BE2C (cell line): ENCODE data around the gene C16orf96.

Source experiments
- DNase-seq: peaks from one replicate; pipeline ENCODE4 v3.0.0-alpha.2; 2020
- H3K27me3 ChIP-seq: fragments of 250-450 bp; sonication (Bioruptor Pico); 2 replicates; pipeline ENCODE4 v1.5.1; 2020; ENCODE audit warnings: mild to moderate bottlenecking
- H3K36me3 ChIP-seq: fragments of 250-450 bp; sonication (Bioruptor Pico); 2 replicates; pipeline ENCODE4 v1.5.1; 2020; ENCODE audit warnings: mild to moderate bottlenecking
- H3K4me1 ChIP-seq: fragments of 250-450 bp; sonication (Bioruptor Pico); 2 replicates; pipeline ENCODE4 v1.5.1; 2020
- H3K4me3 ChIP-seq: 2 replicates; pipeline ENCODE4 v1.5.1; 2011; ENCODE audit warnings: low read depth, low read length
- H3K9me3 ChIP-seq: fragments of 250-450 bp; sonication (Bioruptor Pico); 2 replicates; pipeline ENCODE4 v1.5.1; 2020
- CTCF ChIP-seq: IDR thresholded peaks from 2 replicates; pipeline ENCODE4 v1.5.1; 2012; ENCODE audit warnings: mild to moderate bottlenecking, low read depth, low read length

Gene C16orf96

GRCh38 chr16:4510747-4511426 is 45.3 kb upstream of the C16orf96 start:
- peaks cover 53% of the 10 kb centered on the region for H3K36me3 ChIP-seq
- DNase-seq = no peak

GRCh38 chr16:4511441-4512082 is 44.6 kb upstream of the C16orf96 start:
- no peak overlapping the region for H3K4me3 ChIP-seq
- H3K27me3 ChIP-seq = no peaks in the 10 kb centered on the region
- H3K4me1 ChIP-seq = no peaks in the 10 kb centered on the region
- no peaks in the 10 kb centered on the region for H3K9me3 ChIP-seq
- peaks cover 52% of the 10 kb centered on the region for H3K36me3 ChIP-seq
- TF ChIP-seq CTCF = peak; percentile 77
- DNase-seq = peak; percentile 75

More at GRCh38 chr16:4510747-4511426, 45.3 kb upstream of the C16orf96 start:
- Histone ChIP-seq H3K9me3 (no peaks in the 10 kb centered on the region), H3K4me1 (no peaks in the 10 kb centered on the region), H3K27me3 (no peaks in the 10 kb centered on the region), H3K4me3 (no peak overlapping the region)
- no peak for TF ChIP-seq CTCF

- H3K36me3 ChIP-seq = peaks cover 43% of the 10 kb centered on the region
- TF ChIP-seq CTCF = no peak
- no peaks in the 10 kb centered on the region for H3K4me1 ChIP-seq
- H3K27me3 ChIP-seq = no peaks in the 10 kb centered on the region
- no peak overlapping the region for H3K4me3 ChIP-seq
- no peak for DNase-seq
- no peaks in the 10 kb centered on the region for H3K9me3 ChIP-seq
These were observed 43.7 kb upstream of the C16orf96 start for GRCh38 chr16:4512473-4512872.

- H3K4me3 ChIP-seq = no peak overlapping the region
- no peaks in the 10 kb centered on the region for H3K4me1 ChIP-seq
- no peak for DNase-seq
- H3K27me3 ChIP-seq = no peaks in the 10 kb centered on the region
- H3K36me3 ChIP-seq = peaks cover 35% of the 10 kb centered on the region
- TF ChIP-seq CTCF = no peak
- H3K9me3 ChIP-seq = no peaks in the 10 kb centered on the region
These were observed 42.9 kb upstream of the C16orf96 start for GRCh38 chr16:4513086-4513860.

- Histone ChIP-seq H3K36me3 (peaks cover 30% of the 10 kb centered on the region), H3K4me3 (no peak overlapping the region), H3K9me3 (no peaks in the 10 kb centered on the region), H3K27me3 (no peaks in the 10 kb centered on the region), H3K4me1 (no peaks in the 10 kb centered on the region)
- DNase-seq = no peak
- no peak for TF ChIP-seq CTCF
These were observed 42.3 kb upstream of the C16orf96 start for GRCh38 chr16:4513881-4514280.
